Fibroblast of peridontal ligament (primary cell): ENCODE data around the gene B4GALT4.
"Not testable (repeated sequence)": the region's sequence is repeated elsewhere in the genome, so short reads cannot be mapped to it uniquely, and the experiment has no call there.

Experiments used
- DNase-seq: peaks from one replicate; pipeline ENCODE4 v3.0.0-alpha.2; 2010; ENCODE audit errors: extremely low read depth

B4GALT4 gene

DNA sequence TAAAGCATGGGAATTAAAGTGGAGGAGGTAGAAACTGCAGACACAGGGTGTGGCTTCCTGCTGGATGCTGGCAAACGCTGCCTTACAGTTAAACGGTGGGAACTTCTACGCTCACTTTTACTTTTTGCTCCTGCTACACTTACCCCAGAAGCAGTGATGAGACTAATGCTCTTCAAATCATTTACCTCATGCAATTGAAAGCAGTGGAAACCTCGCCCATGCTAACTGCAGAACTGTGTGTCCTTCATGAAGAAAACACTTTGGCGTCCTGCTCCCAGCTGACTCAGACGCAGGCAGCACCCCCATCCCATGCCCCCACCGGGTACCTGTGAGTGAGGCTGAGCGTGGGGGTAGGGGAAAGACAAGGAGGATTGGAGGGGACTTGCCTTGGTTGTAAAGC lies 35.5 kb downstream of the B4GALT4 start:
- DNase-seq: no peak

DNA sequence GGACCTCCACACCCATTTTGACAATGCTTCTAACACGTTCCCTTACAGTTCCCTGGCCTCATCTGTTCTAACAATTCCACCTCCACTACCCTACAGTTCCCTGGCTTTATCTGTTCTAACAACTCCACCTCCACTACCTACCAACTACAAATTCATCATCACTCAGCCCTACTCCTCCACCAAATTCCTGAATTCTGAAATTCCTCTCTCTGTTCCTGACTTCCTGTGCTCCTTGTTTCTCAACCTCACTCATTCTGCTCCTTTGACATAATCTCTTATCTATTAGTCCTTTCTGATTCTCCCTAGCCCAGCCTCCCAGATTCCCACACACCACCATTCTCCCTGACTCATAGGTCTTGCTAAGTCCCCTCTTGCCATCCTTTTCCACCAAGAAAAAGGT lies 44.8 kb downstream of the B4GALT4 start:
- no peak for DNase-seq

DNA sequence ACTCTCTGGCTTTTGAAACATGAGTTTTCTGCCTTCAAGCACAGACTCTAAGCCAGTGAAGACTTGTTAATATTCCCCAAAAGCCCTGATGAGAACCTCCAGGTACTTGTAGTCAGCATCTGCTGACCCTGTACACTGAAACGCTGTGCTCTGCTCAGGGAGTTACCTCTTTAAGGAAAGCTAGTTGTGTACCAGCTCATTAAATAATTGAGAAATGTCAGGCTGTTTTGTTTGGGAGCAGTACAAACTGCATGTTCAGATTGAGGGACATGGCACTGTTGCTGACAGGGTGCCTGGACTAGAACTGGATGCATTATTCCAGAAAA lies 45.6 kb downstream of the B4GALT4 start:
- DNase-seq: no peak

DNA sequence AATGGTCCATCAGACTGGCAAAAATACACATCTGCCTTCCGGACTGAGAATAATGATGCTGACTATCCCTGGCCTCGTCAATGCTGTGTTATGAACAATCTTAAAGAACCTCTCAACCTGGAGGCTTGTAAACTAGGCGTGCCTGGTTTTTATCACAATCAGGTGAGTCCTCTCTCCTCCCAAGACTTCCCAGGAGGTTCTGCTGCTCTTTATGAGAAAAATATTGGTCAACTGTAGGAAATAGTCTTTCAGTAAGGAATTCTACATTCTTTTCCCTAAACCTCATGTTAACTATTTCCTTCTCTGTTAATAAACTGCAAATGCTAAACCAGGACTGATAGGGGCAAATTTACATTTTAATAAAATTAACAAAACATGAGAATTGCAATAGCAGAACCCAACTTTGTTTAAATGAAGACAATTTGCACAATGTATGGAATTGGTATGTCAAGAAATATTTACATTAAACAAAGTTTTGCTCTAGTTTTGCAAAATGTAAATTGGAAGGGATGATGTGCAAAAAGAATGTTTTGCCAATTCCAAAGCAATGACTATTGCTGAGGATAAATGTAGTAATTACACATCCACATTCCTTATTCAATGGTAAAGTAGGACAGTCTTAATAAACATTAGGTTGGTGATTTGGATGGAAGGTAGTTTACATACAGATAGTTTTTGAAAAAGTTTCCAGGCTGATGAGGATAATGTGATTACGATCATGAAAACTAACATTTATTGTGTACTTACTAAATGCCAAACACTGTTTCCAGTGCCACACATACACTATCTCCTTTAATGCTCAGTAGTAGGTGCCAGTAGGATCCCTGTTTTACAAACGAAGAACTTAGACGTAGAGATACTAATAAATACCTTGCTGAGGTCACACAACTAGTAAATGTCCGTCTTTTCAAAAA lies 46.2 kb downstream of the B4GALT4 start:
- DNase-seq: peak; percentile 38

DNA sequence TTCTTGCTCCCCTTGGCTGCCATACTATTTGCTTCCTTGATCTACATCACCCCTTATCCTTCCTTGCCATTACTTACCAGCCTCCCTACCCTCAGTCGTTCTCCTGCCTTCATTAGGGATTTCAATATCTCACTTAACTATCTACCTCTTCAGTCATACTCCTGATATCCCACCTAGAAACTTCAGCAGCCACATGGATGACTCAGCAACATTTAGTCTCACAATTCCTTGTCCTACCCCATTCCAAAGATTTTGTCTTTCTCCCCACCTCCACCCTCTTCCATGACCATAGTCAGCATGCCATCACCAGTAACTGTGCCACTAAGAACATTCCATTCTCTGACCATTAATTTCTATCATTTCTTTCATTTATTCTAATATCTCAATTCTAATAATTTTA lies 48.9 kb downstream of the B4GALT4 start:
- DNase-seq: no peak

DNA sequence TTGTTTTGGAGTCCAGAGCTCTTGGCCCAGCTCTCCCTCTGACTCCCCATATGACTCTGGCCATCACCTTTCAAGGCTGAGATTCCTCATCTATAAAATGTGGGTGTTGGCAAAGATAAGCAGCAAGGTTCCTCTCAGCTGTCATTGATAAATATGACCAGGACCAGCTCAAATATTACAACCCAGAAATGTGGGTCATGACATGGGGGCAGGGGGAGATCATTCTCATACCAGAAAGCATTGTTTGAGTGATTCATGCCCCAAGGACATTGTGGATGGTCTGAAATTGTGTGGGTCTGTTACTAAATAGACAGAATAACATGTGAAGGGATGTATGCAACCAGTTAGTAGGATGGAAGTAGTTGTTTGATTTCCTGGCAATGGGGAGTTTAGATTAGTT lies 53.4 kb downstream of the B4GALT4 start:
- peak; percentile 23 for DNase-seq

DNA sequence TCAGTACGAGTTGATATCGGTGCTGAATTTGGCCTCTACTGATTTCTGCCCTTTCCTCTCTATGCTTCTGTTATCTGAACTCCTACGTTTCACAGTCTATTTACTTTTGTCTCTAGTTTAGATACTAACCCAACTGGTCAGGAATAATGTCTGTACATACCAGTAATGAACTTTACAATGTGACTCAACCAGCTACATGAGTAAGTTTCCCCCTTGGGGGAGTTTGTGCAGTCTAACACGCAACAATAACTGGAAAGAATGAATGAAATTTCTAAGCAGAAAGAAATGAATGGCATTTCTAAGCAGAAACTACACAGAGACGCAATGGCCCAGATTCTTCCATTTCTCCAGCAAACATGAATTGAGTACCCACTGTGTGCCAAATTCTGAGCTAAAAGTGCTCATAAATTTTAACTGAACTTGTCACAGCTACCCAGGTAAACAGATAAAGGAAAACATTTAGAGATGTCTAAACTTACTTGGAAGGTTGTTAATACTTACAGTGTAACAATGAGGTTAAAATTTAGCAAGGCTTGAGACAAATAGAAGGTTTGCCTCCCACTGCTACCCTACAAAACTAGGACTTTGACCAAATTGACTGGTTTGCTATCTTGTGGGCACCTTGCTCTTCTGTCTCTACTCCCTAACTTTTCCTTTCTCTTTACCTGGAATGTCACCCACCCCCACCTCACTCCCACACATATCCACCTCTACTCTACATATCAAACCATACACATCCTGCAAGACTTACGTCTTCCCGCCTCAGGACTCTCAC lies 55.7 kb downstream of the B4GALT4 start:
- DNase-seq: peak; percentile 93

DNA sequence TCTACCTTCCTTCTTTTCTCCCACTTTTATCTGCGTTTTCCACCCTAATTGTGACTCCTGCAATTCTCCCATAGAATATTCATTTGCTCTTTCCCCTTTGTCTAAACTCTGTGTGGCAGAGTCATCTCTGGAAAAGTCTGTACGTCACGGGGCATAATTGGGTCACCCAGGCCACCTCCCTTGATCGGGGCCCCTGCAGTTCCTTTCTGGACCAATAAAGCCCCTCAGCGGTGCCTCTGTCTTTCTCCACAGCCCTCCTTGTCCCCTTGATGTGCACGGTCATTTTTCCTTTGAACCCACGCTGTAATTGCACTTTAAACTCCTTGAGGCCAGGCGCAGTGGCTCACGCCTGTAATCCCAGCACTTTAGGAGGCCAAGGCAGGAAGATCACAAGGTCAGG lies 56.6 kb downstream of the B4GALT4 start:
- DNase-seq: no peak

DNA sequence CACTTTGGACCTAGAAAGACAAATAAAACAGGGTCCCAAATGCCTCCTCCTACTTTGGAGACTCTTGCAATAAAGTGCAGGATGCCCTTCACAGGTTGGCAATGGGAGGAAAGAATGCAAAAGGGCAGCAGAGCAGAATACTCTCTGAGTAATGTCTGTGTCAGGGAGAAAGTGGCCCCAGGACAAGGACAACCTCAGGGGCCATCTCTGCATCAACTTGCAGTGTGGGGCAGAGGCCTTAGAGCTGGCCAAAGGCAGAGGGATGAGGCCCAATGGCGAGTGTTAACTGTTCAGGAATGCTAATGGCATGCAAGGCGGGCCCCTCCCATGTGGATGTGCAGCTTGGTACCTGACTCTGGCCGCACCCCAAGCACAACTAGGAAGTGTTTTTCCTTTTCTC lies 58.9 kb downstream of the B4GALT4 start:
- no peak for DNase-seq

DNA sequence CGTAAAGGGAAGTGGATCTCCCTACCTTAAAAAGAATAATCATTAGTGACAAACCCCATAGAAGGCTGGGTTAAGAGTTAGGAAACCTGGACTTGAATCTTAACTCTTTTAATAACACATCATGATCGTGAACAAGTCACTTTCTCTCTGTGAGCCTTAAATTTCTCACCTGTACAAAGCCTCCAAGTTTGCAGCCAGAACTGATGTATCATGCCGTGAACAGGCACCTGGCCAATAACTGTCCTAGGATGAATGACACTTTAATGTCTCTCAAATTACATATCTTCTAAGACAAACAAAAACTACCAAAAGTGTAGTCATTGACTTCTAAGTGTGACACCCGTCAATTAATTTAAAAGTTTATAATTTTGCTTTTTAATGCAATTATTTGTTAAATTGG lies 63.4 kb downstream of the B4GALT4 start:
- DNase-seq: no peak

DNA sequence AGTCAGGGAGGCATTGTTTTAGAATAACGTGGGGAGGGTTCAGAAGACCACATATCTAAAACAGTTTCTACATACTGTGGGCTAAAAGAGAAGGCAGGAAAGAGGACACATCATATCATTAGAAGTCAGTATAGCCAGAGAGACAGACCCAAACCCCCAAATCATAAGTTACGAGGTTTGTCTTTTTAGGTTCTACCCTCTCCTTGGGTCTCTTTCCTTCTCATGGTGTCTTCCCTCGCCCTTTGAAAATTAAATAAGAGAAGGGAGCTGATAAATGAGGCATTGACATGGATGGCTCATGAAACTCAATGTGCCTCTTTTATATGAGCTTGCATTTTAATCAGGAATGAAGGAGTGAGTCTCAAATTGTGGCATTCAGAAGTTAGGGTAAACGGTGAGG lies 63.9 kb downstream of the B4GALT4 start:
- no peak for DNase-seq

DNA sequence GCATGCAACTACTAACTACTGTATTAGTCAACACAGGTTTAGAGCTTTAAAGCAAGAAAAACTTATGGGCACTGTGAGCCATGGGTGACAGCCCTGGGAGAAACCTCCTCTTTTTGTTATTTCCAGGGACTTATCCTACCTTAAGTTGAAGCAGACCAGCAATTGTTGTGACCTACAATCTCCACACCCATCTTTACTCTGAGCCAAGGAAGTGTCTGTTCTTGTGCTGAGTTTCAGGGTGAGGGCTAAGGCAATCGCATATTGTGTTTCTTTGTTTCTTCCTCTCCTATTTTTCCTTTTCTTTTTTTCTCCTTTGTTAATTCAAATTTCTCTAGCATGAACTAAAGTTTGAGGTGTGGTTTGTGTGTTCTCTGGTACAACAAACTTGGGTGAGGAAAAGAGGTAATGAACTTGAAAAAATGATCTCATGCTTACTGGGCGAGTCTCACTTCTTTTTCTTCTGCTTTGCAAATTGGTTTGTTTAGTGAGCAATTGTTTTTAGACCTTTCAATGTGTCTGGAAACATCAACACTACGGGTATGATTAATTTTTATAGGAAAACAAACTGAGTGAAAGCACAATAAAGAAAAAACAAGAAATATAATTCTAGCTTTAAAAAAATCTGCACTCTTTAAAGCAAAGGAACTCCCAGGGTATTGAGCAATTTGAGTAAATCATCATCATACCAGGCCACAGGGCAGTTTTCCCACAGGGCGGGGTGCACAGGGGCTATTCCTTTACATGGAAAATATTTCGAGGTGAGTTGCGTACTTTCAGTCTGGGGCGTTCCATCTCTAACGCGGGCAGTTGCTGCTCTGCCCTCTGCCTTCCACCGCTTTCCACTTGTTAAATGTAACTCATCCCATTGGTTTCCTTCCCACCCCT lies 64.6 kb downstream of the B4GALT4 start:
- peak; percentile 66 for DNase-seq

DNA sequence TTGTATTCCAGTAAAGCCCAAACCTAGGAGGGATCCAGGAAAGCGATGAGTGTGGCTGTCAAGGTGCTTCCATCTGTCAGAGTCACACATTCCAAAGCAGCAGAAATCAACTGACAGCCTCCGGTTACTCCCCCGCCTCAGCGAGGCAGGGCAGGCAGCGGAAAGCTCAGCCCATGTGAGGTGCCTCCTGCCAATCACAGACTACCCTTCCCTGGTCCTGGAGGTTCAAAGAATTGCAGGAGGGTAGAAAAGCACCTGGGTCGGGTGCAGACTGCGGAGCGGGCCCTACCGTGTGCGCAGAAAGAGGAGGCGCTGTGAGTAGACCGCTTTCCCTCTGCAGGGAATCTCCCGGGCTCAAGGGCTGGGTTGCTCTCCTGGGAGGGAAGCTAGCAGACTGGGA lies 67.4 kb downstream of the B4GALT4 start, which contains the start of gene UPK1B:
Gene UPK1B, plus strand, starts transcription at position 274 of the 400 bp plus-strand sequence. CDS start 13,144 bp downstream, outside the sequence.
- no peak for DNase-seq

DNA sequence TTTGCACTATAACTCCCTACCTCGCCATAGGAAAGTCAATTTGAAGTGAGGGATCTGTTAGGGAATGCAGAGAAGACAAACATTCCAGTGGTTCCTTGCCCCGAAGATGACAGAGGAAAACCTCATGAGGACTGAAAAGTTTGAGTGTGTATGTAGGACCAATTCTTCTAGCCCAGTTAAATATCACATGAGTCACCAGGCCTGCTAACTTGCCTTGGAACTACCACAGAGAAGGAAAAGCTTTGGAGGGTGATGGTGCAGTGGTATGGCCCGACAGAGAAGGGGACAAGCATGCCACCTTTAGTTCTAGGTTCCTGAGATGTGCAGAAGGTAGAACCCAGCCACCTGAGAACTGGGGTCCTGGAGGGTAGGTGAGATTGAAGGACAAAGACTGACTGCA lies 69.9 kb downstream of the B4GALT4 start:
- peak; percentile 29 for DNase-seq

DNA sequence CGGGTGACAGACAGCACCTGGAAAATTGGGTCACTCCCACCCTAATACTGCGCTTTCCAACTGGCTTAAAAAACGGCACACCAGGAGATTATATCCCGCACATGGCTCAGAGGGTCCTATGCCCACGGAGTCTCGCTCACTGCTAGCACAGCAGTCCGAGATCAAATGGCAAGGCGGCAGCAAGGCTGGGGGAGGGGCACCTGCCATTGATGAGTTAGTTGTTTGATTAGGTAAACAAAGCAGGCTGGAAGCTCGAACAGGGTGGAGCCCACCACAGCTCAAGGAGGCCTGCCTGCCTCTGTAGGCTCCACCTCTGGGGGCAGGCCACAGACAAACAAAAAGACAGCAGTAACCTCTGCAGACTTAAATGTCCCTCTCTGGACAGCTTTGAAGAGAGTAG lies 75.9 kb downstream of the B4GALT4 start:
- DNase-seq: not testable (repeated sequence)
